HG03103 (cell line): Measurements from ENCODE around the gene CHRNE.
"Not testable (repeated sequence)": the region's sequence is repeated elsewhere in the genome, so short reads cannot be mapped to it uniquely, and the experiment has no call there.

Experiments
- ATAC-seq: cut with Tn5 transposase; IDR thresholded peaks from one replicate; pipeline ENCODE4 v1.9.1; 2021; ENCODE audit warnings: low read depth; ENCODE audit not compliant: unreplicated experiment

The CHRNE gene

GRCh38 chr17:4858068-4858881, 44.6 kb downstream of the CHRNE start:
- no peak for ATAC-seq

GRCh38 chr17:4857347-4857746, 45.6 kb downstream of the CHRNE start:
- not testable (repeated sequence) for ATAC-seq

GRCh38 chr17:4856937-4857314, 46.0 kb downstream of the CHRNE start:
- no peak for ATAC-seq

GRCh38 chr17:4856271-4856936, 46.5 kb downstream of the CHRNE start:
- no peak for ATAC-seq

- ATAC-seq, result no peak
These were observed 48.7 kb downstream of the CHRNE start for GRCh38 chr17:4854111-4854681.

- no peak for ATAC-seq
These were observed 49.7 kb downstream of the CHRNE start for GRCh38 chr17:4853208-4853671.

- ATAC-seq, result no peak
These were observed 50.2 kb downstream of the CHRNE start for GRCh38 chr17:4852567-4853207.

- no peak for ATAC-seq
These were observed 51.8 kb downstream of the CHRNE start for GRCh38 chr17:4851084-4851483.

GRCh38 chr17:4850246-4850645, 52.7 kb downstream of the CHRNE start:
- no peak for ATAC-seq

- ATAC-seq, result no peak
These were observed 53.8 kb downstream of the CHRNE start for GRCh38 chr17:4849011-4849536.
